Vagina (tissue), 2 donors: ENCODE data around the gene LCE1B.

Experiments used
- POLR2A ChIP-seq, 2 donors: fragments of 450-650 bp; IDR thresholded peaks; one replicate each; pipeline ENCODE4 v1.6.1; 2017; ENCODE audit warnings: antibody characterized with exemption in 2 of 2, mild to moderate bottlenecking in 2 of 2, moderate library complexity in 2 of 2
- POLR2AphosphoS5 ChIP-seq, 2 donors: sonication (generic); formaldehyde crosslinking; IDR thresholded peaks; one replicate each; pipeline ENCODE4 v1.9.0; 2017; ENCODE audit warnings: antibody characterized with exemption in 2 of 2, mild to moderate bottlenecking in 2 of 2, low read depth in 1 of 2; ENCODE audit not compliant: insufficient read depth in 1 of 2
- TF ChIP-seq, protein P1 (sequence below), 3 experiments: fragments of 450-650 bp in 2 of 3; fragments of 200-600 bp in 1 of 3; sonication (generic) in 1 of 3; IDR thresholded peaks; one replicate each; pipeline ENCODE4 v1.5.1; 2017 to 2019; ENCODE audit warnings: antibody characterized with exemption in 3 of 3, mild to moderate bottlenecking in 2 of 3, moderate library complexity in 2 of 3

DNA sequence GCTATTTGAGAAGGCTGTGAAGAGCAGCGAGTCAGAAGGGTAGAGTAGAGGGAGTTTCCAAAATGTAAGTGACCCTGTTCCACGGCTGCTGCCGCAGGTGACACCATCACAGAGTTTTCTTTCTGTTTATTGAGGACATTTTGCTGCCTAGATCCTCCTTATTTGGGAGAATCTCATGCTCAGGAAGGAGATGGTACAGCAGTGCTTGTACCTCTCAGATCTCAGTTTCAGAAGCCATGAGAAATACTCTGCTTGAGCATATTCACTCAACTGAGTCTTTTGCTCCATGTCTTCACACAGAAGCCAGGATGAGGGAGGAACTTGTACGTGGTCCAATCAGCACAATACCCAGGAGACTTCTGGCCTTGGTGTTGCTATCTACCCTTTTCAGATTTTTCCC, 49.6 kb downstream of the LCE1B start:
- TF ChIP-seq POLR2AphosphoS5 (IDR thresholded peaks at IDR 0.05; ENCODE audit: insufficient read depth in 1 of 2, low read depth in 1 of 2) (no peak), POLR2A (IDR thresholded peaks at IDR 0.05) (no peak)
- TF ChIP-seq, protein P1, sequence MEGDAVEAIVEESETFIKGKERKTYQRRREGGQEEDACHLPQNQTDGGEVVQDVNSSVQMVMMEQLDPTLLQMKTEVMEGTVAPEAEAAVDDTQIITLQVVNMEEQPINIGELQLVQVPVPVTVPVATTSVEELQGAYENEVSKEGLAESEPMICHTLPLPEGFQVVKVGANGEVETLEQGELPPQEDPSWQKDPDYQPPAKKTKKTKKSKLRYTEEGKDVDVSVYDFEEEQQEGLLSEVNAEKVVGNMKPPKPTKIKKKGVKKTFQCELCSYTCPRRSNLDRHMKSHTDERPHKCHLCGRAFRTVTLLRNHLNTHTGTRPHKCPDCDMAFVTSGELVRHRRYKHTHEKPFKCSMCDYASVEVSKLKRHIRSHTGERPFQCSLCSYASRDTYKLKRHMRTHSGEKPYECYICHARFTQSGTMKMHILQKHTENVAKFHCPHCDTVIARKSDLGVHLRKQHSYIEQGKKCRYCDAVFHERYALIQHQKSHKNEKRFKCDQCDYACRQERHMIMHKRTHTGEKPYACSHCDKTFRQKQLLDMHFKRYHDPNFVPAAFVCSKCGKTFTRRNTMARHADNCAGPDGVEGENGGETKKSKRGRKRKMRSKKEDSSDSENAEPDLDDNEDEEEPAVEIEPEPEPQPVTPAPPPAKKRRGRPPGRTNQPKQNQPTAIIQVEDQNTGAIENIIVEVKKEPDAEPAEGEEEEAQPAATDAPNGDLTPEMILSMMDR (IDR thresholded peaks at IDR 0.05), result no peak
